ENCODE measurements around the gene MAPKAPK5.

GRCh38 chr12:111926631-111927030 is 84.6 kb downstream of the MAPKAPK5 start:
- no peak for TF ChIP-seq ARID2 (IDR thresholded peaks at IDR 0.05)
- no peak for TF ChIP-seq NFIC (IDR thresholded peaks at IDR 0.05)
- no peak for TF ChIP-seq GABPA (tag; conservative IDR thresholded peaks at IDR 0.05; ENCODE audit: low read depth)
- no peak for TF ChIP-seq CHD4 (IDR thresholded peaks at IDR 0.05; ENCODE audit: insufficient read depth, insufficient replicate concordance, low read depth, low read length, poor library complexity, severe bottlenecking)
- TF ChIP-seq IRF2 (CRISPR knock-in tag; IDR thresholded peaks at IDR 0.05), result no peak
- TF ChIP-seq CTCF (IDR thresholded peaks at IDR 0.05 in 2 of 3, conservative IDR thresholded peaks at IDR 0.05 in 1 of 3; ENCODE audit: insufficient read depth in 2 of 3, low read depth in 1 of 3, low read length in 3 of 3), result no peak
- no peak for TF ChIP-seq FOXK1 (CRISPR knock-in tag; IDR thresholded peaks at IDR 0.05; ENCODE audit: borderline replicate concordance)
- TF ChIP-seq BMI1 (IDR thresholded peaks at IDR 0.05; ENCODE audit: low read length), result no peak
- no peak for TF ChIP-seq ZNF445 (CRISPR knock-in tag; IDR thresholded peaks at IDR 0.05; ENCODE audit: low read depth)
- no peak for TF ChIP-seq REST (IDR thresholded peaks at IDR 0.05; ENCODE audit: borderline replicate concordance)
- no peak for TF ChIP-seq REST (CRISPR knock-in tag; IDR thresholded peaks at IDR 0.05; ENCODE audit: low read depth)
